Measurements from ENCODE around the gene SNRPB. TPM values are rescaled to one million over a fixed set of nuclear protein-coding genes. Genes with fewer than 3 reads are reported as not detected.

Gene SNRPB
- polyA plus RNA-seq, 1 donor: 125 TPM

- DNase-seq: no peak
These were observed 39.4 kb downstream of the SNRPB start for GRCh38 chr20:2431185-2431584.

GRCh38 chr20:2430538-2430937 is 40.1 kb downstream of the SNRPB start:
- no peak for DNase-seq

- no peak for DNase-seq
These were observed 41.5 kb downstream of the SNRPB start for GRCh38 chr20:2429051-2429450.

GRCh38 chr20:2421247-2421646 is 49.3 kb downstream of the SNRPB start:
- no peak for DNase-seq

DNA sequence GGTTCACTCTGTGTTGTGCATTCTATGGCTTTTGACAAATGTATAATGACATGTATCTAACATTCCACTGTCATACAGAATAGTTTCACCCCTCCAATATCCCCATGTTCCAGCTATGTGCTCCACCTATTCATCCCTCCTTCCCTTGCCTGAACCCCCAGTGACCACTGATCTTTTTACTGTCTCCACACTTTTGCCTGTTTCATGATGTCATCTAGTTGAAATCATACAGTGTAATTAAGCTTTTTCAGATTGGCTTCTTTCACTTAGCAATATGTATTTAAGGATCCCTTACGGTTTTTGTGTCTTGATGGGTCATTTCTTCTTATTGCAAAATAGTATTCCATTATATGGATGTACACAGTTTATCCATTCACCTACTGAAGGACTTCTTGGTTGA is 50.1 kb downstream of the SNRPB start:
- DNase-seq: no peak

DNA sequence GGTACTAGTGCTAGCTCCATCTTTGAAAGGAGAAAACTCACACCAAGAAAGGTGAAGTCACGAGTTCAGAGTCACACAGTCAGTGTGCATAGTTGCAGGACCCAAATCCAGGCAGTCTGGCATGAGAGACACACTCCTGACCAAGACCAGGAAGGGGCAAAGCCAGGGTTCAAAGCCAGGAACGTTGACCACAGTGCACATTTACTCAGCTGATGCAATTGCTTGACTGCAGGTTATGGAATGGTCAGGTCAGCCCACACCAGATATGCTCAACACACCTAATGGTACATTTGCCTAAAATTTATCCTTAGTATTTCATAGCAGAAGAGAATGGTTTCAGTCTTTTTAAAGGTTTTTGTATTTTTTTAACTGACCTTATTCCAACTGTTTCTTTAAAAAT is 52.2 kb downstream of the SNRPB start:
- DNase-seq: no peak

DNA sequence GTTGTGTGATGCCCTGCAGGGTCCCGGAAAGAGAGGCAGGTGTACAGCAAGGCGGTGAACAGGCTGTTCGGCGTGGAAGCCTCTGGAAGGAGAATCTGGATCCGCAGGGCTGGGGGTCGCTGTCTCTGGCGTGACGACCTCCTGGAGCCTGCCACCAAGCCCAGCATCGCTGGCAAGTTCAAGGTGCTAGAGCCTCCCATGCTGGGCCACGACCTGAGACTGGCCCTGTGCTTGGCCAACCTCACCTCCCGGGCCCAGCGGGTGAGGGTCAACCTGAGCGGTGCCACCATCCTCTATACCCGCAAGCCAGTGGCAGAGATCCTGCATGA is 53.4 kb downstream of the SNRPB start:
- DNase-seq: no peak

DNA sequence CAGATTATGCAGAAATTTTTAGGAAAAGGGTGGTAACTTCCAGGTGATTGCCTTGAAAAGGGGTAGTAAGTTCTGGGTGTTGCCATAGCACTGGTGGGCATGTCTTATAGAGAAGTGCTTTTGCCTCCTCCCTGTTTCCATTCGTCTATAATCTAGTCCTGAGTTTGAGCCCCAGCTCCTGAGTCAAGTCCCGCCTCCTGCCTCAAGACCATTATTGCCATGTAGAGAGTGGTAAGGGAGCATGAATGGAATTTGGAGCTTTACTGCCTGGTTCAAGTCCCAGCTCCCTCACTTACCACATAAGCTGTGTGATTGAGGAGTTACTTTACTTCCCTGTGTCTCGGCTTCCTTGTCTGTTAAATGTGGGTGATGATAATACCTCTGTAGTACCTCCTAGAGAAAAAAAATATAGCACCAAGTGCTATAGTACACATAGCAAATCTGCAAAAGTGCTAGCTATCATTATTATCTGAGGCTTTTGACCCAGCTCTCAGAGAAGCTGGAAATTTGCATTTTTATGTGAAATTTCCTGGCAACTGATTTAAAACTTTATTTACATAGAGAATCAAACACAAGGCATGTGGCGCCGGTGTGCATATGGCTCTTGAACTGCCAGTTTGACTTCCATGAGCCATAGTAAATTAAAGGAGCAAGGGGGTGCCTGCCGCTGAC is 53.9 kb downstream of the SNRPB start:
- no peak for DNase-seq

Other genes starting within 250 kb of the SNRPB start
- 0.43 TPM for gene TGM3, start 174.8 kb downstream of the SNRPB start, polyA plus RNA-seq (ENCODE audit: insufficient read length)
- not detected for gene TGM6, start 89.9 kb downstream of the SNRPB start, polyA plus RNA-seq (ENCODE audit: insufficient read length)
- gene ZNF343, start 38.1 kb upstream of the SNRPB start, polyA plus RNA-seq (ENCODE audit: insufficient read length): 19.6 TPM
- 0.50 TPM for gene TMC2, start 65.8 kb upstream of the SNRPB start, polyA plus RNA-seq (ENCODE audit: insufficient read length)
- gene NOP56, start 181.8 kb upstream of the SNRPB start, polyA plus RNA-seq (ENCODE audit: insufficient read length): 305 TPM
- gene IDH3B, start 193.4 kb upstream of the SNRPB start, polyA plus RNA-seq (ENCODE audit: insufficient read length): 134 TPM
- gene EBF4, start 222.0 kb upstream of the SNRPB start, polyA plus RNA-seq (ENCODE audit: insufficient read length): 31.4 TPM

Measured in left kidney (tissue), 2 donors.